WERI-Rb-1 (cell line): ENCODE results near the gene PPP2R2C.

Experiments used
- DNase-seq: peaks from one replicate; pipeline ENCODE4 v3.0.0-alpha.2; 2020
- H3K27ac ChIP-seq: fragments of 250-450 bp; sonication (Bioruptor Pico); 2 replicates; pipeline ENCODE4 v1.5.1; 2020; ENCODE audit warnings: mild to moderate bottlenecking, moderate library complexity
- H3K27me3 ChIP-seq: fragments of 250-450 bp; sonication (Bioruptor Pico); 2 replicates; pipeline ENCODE4 v1.5.1; 2021; ENCODE audit warnings: mild to moderate bottlenecking, low read depth, moderate library complexity; ENCODE audit not compliant: insufficient read depth, severe bottlenecking
- H3K36me3 ChIP-seq: fragments of 250-450 bp; sonication (Bioruptor Pico); 2 replicates; pipeline ENCODE4 v1.5.1; 2020; ENCODE audit warnings: mild to moderate bottlenecking, moderate library complexity
- H3K4me3 ChIP-seq: 2 replicates; pipeline ENCODE4 v1.5.1; 2011; ENCODE audit warnings: low read depth, mild to moderate bottlenecking, control low read depth, low read length
- H3K9me3 ChIP-seq: fragments of 250-450 bp; sonication (Bioruptor Pico); 2 replicates; pipeline ENCODE4 v1.5.1; 2021; ENCODE audit warnings: mild to moderate bottlenecking, moderate library complexity; ENCODE audit not compliant: severe bottlenecking
- TF ChIP-seq, protein P1 (sequence below): IDR thresholded peaks from 2 replicates; pipeline ENCODE4 v1.5.1; 2011; ENCODE audit warnings: low read depth, mild to moderate bottlenecking, control low read depth, inconsistent platforms, low read length

PPP2R2C gene

DNA sequence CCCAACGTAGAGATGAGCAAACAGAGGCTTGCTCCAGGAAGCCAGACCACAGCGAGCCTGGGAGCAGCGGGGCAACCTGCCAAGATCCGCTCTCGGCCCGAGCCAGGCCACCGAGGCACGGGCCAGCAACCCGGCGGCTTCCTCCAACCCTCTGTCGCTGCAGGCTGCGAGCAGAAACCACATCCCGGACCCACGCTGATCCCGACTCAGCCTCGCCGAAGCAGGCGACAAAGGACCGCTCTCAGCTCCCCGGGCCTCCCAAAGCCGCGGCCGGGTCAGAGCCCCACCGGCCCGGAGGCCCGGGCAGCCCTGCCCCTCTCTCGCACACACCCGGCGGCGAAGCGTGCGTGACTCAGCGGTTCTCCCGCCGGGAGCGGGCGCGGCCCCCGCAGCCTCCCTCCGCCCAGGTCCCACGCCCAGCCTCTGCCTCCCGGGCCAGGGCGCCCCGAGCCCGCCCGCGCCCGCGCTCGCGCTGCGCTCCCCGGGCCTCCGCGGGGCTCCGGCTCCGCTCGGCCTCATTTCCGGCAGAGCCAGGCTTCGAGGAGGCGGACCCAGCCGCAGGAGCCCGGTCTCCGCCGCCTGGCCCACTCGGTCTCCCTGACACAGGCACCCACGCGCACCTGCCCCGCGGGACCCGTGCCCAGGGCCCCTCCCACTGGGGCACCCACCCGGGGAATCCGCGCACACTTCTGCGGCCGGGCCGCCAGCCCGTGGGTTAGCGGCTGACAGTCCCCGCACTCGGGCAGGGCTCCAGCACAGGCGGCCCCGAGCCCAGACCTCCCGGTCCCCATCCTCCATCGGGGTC lies 1.7 kb downstream of the PPP2R2C start:
- Histone ChIP-seq H3K27ac (no peak overlapping the region), H3K27me3 (peaks cover 16% of the 10 kb centered on the region), H3K36me3 (no peaks in the 10 kb centered on the region), H3K9me3 (no peaks in the 10 kb centered on the region), H3K4me3 (peak overlapping the region; percentile 57)
- TF ChIP-seq, protein P1, sequence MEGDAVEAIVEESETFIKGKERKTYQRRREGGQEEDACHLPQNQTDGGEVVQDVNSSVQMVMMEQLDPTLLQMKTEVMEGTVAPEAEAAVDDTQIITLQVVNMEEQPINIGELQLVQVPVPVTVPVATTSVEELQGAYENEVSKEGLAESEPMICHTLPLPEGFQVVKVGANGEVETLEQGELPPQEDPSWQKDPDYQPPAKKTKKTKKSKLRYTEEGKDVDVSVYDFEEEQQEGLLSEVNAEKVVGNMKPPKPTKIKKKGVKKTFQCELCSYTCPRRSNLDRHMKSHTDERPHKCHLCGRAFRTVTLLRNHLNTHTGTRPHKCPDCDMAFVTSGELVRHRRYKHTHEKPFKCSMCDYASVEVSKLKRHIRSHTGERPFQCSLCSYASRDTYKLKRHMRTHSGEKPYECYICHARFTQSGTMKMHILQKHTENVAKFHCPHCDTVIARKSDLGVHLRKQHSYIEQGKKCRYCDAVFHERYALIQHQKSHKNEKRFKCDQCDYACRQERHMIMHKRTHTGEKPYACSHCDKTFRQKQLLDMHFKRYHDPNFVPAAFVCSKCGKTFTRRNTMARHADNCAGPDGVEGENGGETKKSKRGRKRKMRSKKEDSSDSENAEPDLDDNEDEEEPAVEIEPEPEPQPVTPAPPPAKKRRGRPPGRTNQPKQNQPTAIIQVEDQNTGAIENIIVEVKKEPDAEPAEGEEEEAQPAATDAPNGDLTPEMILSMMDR, result no peak
- DNase-seq, result no peak

- no peaks in the 10 kb centered on the region for H3K36me3 ChIP-seq
- no peak overlapping the region for H3K27ac ChIP-seq
- no peak overlapping the region for H3K4me3 ChIP-seq
- no peaks in the 10 kb centered on the region for H3K9me3 ChIP-seq
- peaks cover 16% of the 10 kb centered on the region for H3K27me3 ChIP-seq
- DNase-seq, result no peak
- TF ChIP-seq, protein P1, result no peak
Measured at GRCh38 chr4:6469898-6470501, 2.4 kb downstream of the PPP2R2C start.

DNA sequence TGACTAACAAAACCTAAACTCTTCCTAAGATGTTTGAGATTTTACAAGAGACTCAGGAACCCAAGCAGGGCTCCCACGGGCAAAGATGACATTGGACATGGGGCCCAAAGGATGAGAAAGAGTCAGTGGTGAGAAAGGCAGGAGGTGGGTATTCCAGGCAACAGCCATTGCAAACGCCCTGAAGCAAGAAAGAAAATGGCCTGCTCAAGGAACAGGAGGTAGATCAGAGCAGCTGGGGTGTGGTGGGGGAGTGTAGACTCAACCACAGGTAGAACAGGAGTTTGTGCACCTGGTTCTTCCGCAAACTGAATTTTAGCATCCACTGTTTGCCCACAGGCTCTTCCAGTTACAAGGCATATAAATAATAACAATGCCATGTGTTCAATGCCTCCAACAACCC lies 3.3 kb downstream of the PPP2R2C start:
- Histone ChIP-seq H3K4me3 (no peak overlapping the region), H3K27me3 (peaks cover 16% of the 10 kb centered on the region), H3K27ac (no peak overlapping the region), H3K9me3 (no peaks in the 10 kb centered on the region), H3K36me3 (no peaks in the 10 kb centered on the region)
- TF ChIP-seq, protein P1, result no peak
- no peak for DNase-seq

DNA sequence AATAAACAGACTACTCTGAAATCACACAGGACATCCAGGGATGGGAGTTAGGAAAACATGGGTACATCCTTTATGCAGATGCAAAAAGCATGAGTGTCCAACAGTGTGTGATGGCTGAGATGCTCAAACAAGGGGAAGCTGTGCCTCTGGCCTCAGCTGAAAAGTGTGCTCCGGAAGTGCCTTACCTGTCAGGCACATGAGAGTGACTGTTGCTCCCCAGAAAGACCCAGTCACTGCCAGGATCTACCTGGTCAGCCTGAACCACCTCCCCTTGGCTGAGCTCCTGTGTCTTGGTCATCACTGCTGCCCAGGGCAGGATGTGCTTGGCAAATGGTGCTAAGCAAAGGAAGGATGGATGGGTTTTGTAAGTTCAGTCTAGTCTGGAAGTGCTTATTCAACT lies 4.0 kb downstream of the PPP2R2C start:
- DNase-seq, result no peak
- TF ChIP-seq, protein P1, result no peak
- Histone ChIP-seq H3K4me3 (no peak overlapping the region), H3K36me3 (no peaks in the 10 kb centered on the region), H3K27ac (no peak overlapping the region), H3K27me3 (peaks cover 15% of the 10 kb centered on the region), H3K9me3 (no peaks in the 10 kb centered on the region)

DNA sequence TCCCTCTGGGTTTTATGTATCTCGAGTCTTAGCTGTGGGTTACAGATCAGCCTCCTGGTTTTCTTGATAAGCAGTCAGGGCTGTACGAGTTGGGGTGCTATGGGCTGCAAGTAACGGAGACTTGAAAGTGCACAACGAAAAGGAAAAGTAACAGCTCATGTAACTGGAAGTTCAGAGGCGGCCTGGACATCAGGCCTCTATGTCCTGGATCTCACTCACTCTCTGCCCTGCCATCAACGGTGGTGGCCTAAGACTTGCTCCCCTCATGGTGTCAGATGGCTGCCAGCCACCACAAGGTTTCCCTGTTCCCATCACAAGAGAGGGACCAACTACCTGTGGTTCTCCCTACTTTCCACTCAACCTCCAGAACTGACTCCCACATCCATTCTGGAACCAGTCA lies 4.8 kb downstream of the PPP2R2C start:
- H3K36me3 ChIP-seq, result no peaks in the 10 kb centered on the region
- no peak for DNase-seq
- H3K4me3 ChIP-seq, result no peak overlapping the region
- H3K27ac ChIP-seq, result no peak overlapping the region
- TF ChIP-seq, protein P1, result no peak
- H3K27me3 ChIP-seq, result peaks cover 14% of the 10 kb centered on the region
- H3K9me3 ChIP-seq, result no peaks in the 10 kb centered on the region
